C4-2B (cell line): ENCODE data around the gene TTC31.

Source experiments
- ZFX ChIP-seq: fragments of 450-650 bp; IDR thresholded peaks from 2 replicates; pipeline ENCODE4 v1.6.1; 2017
- TF ChIP-seq, protein P1 (sequence below): fragments of 450-650 bp; conservative IDR thresholded peaks from 2 replicates; pipeline ENCODE4 v1.5.1; 2017; ENCODE audit warnings: mild to moderate bottlenecking

DNA sequence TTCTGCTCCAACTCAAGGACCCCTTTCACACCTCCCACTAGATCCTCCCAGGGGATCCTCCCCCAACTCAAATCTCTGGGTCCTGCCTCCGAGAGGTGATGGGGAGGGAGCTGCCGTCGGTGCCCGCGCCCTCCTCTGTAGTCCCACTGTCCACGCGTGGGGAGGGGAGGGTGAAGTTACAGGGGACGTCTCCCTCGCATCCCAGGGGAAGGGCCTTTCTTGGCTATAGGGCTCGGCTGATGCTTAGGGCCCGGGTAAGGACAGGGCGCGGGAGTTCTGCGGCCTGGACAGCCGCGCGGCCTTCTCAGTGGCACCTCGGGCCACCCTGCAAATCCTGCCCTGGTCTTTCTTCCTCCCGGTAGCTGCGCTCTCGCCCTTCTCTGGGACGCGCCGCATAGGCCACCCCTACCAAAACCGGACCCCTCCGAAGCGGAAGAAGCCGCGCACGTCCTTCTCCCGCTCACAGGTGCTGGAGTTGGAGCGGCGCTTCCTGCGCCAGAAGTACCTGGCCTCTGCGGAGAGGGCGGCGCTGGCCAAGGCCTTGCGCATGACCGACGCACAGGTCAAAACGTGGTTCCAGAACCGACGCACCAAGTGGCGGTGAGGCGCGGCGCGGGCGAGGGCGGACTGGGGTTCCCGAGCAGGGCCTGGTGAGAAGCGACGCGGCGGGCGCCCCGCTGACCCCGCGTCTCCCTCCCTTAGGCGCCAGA is 32.5 kb downstream of the TTC31 start:
- TF ChIP-seq, protein P1, sequence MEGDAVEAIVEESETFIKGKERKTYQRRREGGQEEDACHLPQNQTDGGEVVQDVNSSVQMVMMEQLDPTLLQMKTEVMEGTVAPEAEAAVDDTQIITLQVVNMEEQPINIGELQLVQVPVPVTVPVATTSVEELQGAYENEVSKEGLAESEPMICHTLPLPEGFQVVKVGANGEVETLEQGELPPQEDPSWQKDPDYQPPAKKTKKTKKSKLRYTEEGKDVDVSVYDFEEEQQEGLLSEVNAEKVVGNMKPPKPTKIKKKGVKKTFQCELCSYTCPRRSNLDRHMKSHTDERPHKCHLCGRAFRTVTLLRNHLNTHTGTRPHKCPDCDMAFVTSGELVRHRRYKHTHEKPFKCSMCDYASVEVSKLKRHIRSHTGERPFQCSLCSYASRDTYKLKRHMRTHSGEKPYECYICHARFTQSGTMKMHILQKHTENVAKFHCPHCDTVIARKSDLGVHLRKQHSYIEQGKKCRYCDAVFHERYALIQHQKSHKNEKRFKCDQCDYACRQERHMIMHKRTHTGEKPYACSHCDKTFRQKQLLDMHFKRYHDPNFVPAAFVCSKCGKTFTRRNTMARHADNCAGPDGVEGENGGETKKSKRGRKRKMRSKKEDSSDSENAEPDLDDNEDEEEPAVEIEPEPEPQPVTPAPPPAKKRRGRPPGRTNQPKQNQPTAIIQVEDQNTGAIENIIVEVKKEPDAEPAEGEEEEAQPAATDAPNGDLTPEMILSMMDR = no peak
- no peak for TF ChIP-seq ZFX
